Gastrocnemius medialis (tissue), 4 donors: Measurements from ENCODE around the gene PCDHB9. TPM values are rescaled to one million over a fixed set of nuclear protein-coding genes. Genes with fewer than 3 reads are reported as not detected.
"Not testable (repeated sequence)": the region's sequence is repeated elsewhere in the genome, so short reads cannot be mapped to it uniquely, and the experiment has no call there.

ENCODE experiments used
- ATAC-seq, 2 donors: fragments of 150-250 bp; one replicate each; pipeline ENCODE4 v1.9.1; 2016
- DNase-seq, 2 donors: peaks; one replicate each; pipeline ENCODE4 v3.0.0-alpha.2; 2019
- H3K27ac ChIP-seq, 4 donors: fragments of 200-600 bp; sonication (generic); 1 replicate in 1 of 4; 2 replicates in 3 of 4; pipeline ENCODE4 v1.5.1; 2016 to 2018; ENCODE audit warnings: mild to moderate bottlenecking in 2 of 4, moderate library complexity in 1 of 4
- H3K27me3 ChIP-seq, 3 donors: fragments of 200-600 bp; sonication (generic) in 2 of 3; 1 replicate in 1 of 3; 2 replicates in 2 of 3; pipeline versions ENCODE4 v1.5.1 to v1.6.0; 2016 to 2019; ENCODE audit warnings: mild to moderate bottlenecking in 1 of 3, moderate library complexity in 1 of 3
- H3K36me3 ChIP-seq, 2 donors: fragments of 200-600 bp; sonication (generic) in 1 of 2; one replicate each; pipeline ENCODE4 v1.5.1; 2017 to 2018
- H3K4me1 ChIP-seq, 2 donors: fragments of 200-600 bp; sonication (generic) in 1 of 2; one replicate each; pipeline ENCODE4 v1.5.1; 2016 to 2017; ENCODE audit warnings: mild to moderate bottlenecking in 2 of 2
- H3K4me3 ChIP-seq, 4 donors: fragments of 200-600 bp; sonication (generic) in 3 of 4; 1 replicate in 1 of 4; 2 replicates in 3 of 4; pipeline ENCODE4 v1.5.1; 2016 to 2019; ENCODE audit warnings: mild to moderate bottlenecking in 2 of 4
- H3K9me3 ChIP-seq, 3 donors: fragments of 200-600 bp; sonication (generic) in 2 of 3; 1 replicate in 1 of 3; 2 replicates in 2 of 3; pipeline ENCODE4 v1.5.1; 2016 to 2019
- POLR2A ChIP-seq, 2 donors: fragments of 450-650 bp; IDR thresholded peaks; one replicate each; pipeline ENCODE4 v1.6.1; 2017; ENCODE audit warnings: antibody characterized with exemption in 2 of 2, mild to moderate bottlenecking in 2 of 2, moderate library complexity in 2 of 2
- in situ Hi-C, 4 donors: fragments of 200-750 bp; cut with MboI; loops; one replicate each; pipeline versions ENCODE4 v1.15.0 to v1.8.0; 2017; ENCODE audit warnings: low sequenced_read_pairs in 4 of 4
- intact Hi-C: fragments of 100-400 bp; cut with DNase I; formaldehyde crosslinking; loops from one replicate; pipeline ENCODE4 v1.15.1; 2023; ENCODE audit warnings: low total_unique reads
- total RNA-seq, 4 donors: library from RNA; depleted of rRNA; stranded (reverse); fragments of >200 nt; gene quantifications; one replicate each; pipeline versions ENCODE4 v1.1.0 to v1.2.3, GENCODE V29; 2016
- TF ChIP-seq, protein P1 (sequence below), 5 experiments: fragments of 450-650 bp in 3 of 5; fragments of 200-600 bp in 2 of 5; sonication (generic) in 2 of 5; IDR thresholded peaks in 4 of 5; conservative IDR thresholded peaks in 1 of 5; 1 replicate in 4 of 5; 2 replicates in 1 of 5; pipeline ENCODE4 v1.5.1; 2016 to 2019; ENCODE audit warnings: antibody characterized with exemption in 5 of 5, mild to moderate bottlenecking in 3 of 5, moderate library complexity in 3 of 5

The PCDHB9 gene
- total RNA-seq, 4 donors from 2014 or later, result 0.15 to 3.0 (median 0.71) TPM

DNA sequence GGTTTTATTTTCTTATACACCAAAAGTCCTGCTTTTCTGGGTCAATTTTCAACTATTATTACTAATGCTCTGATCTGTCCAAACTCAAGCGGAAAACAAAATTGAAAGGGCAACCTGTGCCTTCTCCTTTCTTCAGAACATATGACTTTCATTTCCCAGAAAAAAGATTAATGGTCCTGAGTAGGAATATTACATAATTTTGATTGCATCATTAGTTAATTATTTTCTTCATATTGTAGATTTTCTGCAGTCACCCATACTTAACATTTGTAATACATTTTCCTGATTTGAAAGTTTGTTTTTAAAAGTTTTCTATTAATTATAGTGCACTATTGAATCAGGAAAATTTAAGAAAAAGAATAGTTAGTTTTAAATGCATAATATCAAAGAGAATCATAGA is 11.0 kb upstream of the PCDHB9 start:
- Histone ChIP-seq H3K9me3 (peaks cover 0 to 22% (median 13%) of the 10 kb centered on the region in 3 donors), H3K4me3 (no peak overlapping the region), H3K36me3 (no peaks in the 10 kb centered on the region), H3K4me1 (no peaks in the 10 kb centered on the region), H3K27me3 (peaks cover 5 to 50% (median 25%) of the 10 kb centered on the region in 3 donors), H3K27ac (no peak overlapping the region)
- TF ChIP-seq POLR2A (IDR thresholded peaks at IDR 0.05), result no peak
- TF ChIP-seq, protein P1, sequence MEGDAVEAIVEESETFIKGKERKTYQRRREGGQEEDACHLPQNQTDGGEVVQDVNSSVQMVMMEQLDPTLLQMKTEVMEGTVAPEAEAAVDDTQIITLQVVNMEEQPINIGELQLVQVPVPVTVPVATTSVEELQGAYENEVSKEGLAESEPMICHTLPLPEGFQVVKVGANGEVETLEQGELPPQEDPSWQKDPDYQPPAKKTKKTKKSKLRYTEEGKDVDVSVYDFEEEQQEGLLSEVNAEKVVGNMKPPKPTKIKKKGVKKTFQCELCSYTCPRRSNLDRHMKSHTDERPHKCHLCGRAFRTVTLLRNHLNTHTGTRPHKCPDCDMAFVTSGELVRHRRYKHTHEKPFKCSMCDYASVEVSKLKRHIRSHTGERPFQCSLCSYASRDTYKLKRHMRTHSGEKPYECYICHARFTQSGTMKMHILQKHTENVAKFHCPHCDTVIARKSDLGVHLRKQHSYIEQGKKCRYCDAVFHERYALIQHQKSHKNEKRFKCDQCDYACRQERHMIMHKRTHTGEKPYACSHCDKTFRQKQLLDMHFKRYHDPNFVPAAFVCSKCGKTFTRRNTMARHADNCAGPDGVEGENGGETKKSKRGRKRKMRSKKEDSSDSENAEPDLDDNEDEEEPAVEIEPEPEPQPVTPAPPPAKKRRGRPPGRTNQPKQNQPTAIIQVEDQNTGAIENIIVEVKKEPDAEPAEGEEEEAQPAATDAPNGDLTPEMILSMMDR (IDR thresholded peaks at IDR 0.05 in 4 of 5, conservative IDR thresholded peaks at IDR 0.05 in 1 of 5), result no peak
- intact Hi-C loops (no loop called here), in situ Hi-C loops (no loop called here)
- DNase-seq (no peak), ATAC-seq (no peak)

DNA sequence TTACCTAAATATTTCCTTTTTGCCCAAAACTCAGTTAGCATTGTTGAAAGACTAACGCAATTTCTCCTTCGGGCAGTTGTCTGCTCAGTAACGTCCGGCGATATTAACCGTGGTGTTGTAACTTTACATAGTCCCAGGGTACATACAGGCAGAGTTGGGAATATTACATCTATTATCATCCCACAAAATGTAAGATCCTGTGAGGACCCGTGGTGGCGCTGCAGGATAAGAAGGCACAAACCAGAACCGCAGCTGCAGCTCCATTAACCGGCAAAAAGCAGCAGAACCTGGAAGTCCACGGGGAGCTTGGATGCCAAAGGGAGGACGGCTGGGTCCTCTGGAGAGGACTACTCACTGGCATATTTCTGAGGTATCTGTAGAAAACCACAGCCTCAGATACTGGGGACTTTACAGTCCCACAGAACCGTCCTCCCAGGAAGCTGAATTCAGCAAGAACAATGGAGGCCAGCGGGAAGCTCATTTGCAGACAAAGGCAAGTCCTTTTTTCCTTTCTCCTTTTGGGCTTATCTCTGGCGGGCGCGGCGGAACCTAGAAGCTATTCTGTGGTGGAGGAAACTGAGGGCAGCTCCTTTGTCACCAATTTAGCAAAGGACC is 9.3 kb upstream of the PCDHB9 start, which contains the start of gene PCDHB8:
Gene PCDHB8, plus strand, starts transcription at position 214 of the 615 bp plus-strand sequence. Its CDS starts 245 bp downstream, at position 459.
- in situ Hi-C loops, H3K4me1 ChIP-seq, H3K27ac ChIP-seq, DNase-seq, intact Hi-C loops, ATAC-seq, H3K36me3 ChIP-seq, H3K4me3 ChIP-seq: not testable (repeated sequence)
- peaks cover 5 to 50% (median 25%) of the 10 kb centered on the region in 3 donors for H3K27me3 ChIP-seq
- peaks cover 0 to 22% (median 13%) of the 10 kb centered on the region in 3 donors for H3K9me3 ChIP-seq

DNA sequence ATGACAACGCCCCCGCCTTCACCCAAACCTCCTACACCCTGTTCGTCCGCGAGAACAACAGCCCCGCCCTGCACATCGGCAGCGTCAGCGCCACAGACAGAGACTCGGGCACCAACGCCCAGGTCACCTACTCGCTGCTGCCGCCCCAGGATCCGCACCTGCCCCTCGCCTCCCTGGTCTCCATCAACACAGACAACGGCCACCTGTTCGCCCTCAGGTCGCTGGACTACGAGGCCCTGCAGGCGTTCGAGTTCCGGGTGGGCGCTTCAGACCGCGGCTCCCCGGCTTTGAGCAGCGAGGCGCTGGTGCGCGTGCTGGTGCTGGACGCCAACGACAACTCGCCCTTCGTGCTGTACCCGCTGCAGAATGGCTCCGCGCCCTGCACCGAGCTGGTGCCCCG is 7.6 kb upstream of the PCDHB9 start:
- DNase-seq, H3K4me1 ChIP-seq, in situ Hi-C loops, ATAC-seq, intact Hi-C loops, H3K27ac ChIP-seq, H3K4me3 ChIP-seq, H3K36me3 ChIP-seq: not testable (repeated sequence)
- Histone ChIP-seq H3K9me3 (peaks cover 0 to 18% (median 17%) of the 10 kb centered on the region in 3 donors), H3K27me3 (peaks cover 5 to 50% (median 25%) of the 10 kb centered on the region in 3 donors)

DNA sequence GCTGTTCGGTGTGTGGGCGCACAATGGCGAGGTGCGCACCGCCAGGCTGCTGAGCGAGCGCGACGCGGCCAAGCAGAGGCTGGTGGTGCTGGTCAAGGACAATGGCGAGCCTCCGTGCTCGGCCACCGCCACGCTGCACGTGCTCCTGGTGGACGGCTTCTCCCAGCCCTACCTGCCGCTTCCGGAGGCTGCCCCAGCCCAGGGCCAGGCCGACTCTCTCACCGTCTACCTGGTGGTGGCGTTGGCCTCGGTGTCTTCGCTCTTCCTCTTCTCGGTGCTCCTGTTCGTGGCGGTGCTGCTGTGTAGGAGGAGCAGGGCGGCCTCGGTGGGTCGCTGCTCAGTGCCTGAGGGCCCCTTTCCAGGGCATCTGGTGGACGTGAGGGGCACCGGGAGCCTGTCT is 7.1 kb upstream of the PCDHB9 start:
- H3K36me3 ChIP-seq, ATAC-seq, H3K4me1 ChIP-seq, H3K27ac ChIP-seq, in situ Hi-C loops, intact Hi-C loops, H3K4me3 ChIP-seq, DNase-seq: not testable (repeated sequence)
- Histone ChIP-seq H3K27me3 (peaks cover 2 to 50% (median 27%) of the 10 kb centered on the region in 3 donors), H3K9me3 (peaks cover 0 to 17% (median 15%) of the 10 kb centered on the region in 3 donors)

DNA sequence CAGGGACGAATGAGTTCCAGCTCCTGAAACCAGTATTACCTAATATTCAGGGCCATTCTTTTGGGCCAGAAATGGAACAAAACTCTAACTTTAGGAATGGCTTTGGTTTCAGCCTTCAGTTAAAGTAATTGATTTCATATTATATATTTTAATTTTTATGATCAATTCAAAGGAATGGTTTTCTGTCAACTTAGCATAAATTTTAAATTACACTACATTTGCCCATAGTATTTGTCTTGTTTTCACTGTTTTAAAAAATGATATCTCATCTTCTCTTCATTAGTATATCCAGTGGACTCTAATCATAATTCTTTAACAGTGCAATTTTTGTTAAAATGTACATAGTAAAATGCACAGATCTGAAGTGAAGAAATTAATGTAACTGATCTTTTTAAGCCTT is 6.6 kb upstream of the PCDHB9 start:
- ATAC-seq, result no peak
- intact Hi-C loops (no loop called here), in situ Hi-C loops (no loop called here)

DNA sequence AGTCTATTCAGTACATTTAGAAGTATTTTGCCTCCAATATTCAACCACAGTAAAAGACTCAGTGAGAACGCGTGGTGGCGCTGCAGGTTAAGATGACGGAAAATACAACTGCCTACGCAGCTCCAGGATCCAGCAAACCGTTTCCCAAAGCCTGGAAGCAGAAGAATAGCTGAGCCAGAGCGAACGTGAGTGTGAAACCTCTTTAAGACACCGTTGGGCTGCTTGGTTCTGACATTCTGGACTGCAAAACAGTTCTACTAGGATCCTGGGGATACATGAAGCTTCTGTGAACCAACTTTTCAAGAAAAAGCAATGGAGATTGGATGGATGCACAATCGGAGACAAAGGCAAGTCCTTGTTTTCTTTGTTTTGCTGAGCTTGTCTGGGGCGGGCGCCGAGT is 4.7 kb upstream of the PCDHB9 start, which contains the start of gene PCDHB16:
Gene PCDHB16, plus strand, starts transcription at position 140 of the 400 bp plus-strand sequence. Its CDS starts 173 bp downstream, at position 313.
- no peaks in the 10 kb centered on the region for H3K4me1 ChIP-seq
- peaks cover 0 to 33% (median 14%) of the 10 kb centered on the region in 3 donors for H3K27me3 ChIP-seq
- TF ChIP-seq, protein P1 (IDR thresholded peaks at IDR 0.05 in 4 of 5, conservative IDR thresholded peaks at IDR 0.05 in 1 of 5), result peak in 1 of 5 experiments; percentile 25
- no peak for TF ChIP-seq POLR2A (IDR thresholded peaks at IDR 0.05)
- no peaks in the 10 kb centered on the region for H3K36me3 ChIP-seq
- in situ Hi-C loops (no loop called here), intact Hi-C loops (no loop called here)
- peaks cover 5 to 10% (median 7%) of the 10 kb centered on the region in 3 donors for H3K9me3 ChIP-seq
- H3K27ac ChIP-seq, result peak within 1 kb of the TSS in 1 of 4 donors; percentile 25
- peak within 1 kb of the TSS; percentile 35 to 45 (median 38) for H3K4me3 ChIP-seq
- DNase-seq (no peak), ATAC-seq (peak in 1 of 2 donors; percentile 27)

More for the DNA sequence above, 6.6 kb upstream of the PCDHB9 start:
- TF ChIP-seq, protein P1 (IDR thresholded peaks at IDR 0.05 in 4 of 5, conservative IDR thresholded peaks at IDR 0.05 in 1 of 5), result no peak
- TF ChIP-seq POLR2A (IDR thresholded peaks at IDR 0.05), result no peak
- Histone ChIP-seq H3K27me3 (peaks cover 0 to 48% (median 26%) of the 10 kb centered on the region in 3 donors), H3K4me3 (no peak overlapping the region), H3K27ac (no peak overlapping the region), H3K36me3 (no peaks in the 10 kb centered on the region), H3K9me3 (peaks cover 0 to 17% (median 11%) of the 10 kb centered on the region in 3 donors), H3K4me1 (no peaks in the 10 kb centered on the region)
- DNase-seq, result no peak

DNA sequence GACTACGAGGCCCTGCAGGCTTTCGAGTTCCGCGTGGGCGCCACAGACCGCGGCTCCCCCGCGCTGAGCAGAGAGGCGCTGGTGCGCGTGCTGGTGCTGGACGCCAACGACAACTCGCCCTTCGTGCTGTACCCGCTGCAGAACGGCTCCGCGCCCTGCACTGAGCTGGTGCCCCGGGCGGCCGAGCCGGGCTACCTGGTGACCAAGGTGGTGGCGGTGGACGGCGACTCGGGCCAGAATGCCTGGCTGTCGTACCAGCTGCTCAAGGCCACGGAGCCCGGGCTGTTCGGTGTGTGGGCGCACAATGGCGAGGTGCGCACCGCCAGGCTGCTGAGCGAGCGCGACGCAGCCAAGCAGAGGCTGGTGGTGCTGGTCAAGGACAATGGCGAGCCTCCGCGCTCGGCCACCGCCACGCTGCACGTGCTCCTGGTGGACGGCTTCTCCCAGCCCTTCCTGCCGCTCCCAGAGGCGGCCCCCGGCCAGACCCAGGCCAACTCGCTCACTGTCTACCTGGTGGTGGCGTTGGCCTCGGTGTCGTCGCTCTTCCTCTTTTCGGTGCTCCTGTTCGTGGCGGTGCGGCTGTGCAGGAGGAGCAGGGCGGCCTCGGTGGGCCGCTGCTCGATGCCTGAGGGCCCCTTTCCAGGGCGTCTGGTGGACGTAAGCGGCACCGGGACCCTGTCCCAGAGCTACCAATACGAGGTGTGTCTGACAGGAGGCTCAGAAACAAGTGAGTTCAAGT is 2.7 kb upstream of the PCDHB9 start:
- DNase-seq, in situ Hi-C loops, H3K27ac ChIP-seq, H3K36me3 ChIP-seq, intact Hi-C loops, ATAC-seq, H3K9me3 ChIP-seq, H3K4me1 ChIP-seq: not testable (repeated sequence)
- peaks cover 0 to 16% (median 6%) of the 10 kb centered on the region in 3 donors for H3K27me3 ChIP-seq
- peak overlapping the region in 1 of 4 donors; percentile 31 for H3K4me3 ChIP-seq

DNA sequence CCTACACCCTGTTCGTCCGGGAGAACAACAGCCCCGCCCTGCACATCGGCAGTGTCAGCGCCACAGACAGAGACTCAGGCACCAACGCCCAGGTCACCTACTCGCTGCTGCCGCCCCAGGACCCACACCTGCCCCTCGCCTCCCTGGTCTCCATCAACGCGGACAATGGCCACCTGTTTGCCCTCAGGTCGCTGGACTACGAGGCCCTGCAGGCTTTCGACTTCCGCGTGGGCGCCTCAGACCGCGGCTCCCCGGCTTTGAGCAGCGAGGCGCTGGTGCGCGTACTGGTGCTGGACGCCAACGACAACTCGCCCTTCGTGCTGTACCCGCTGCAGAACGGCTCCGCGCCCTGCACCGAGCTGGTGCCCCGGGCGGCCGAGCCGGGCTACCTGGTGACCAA is 1.7 kb downstream of the PCDHB9 start:
- peaks cover 0 to 11% (median 3%) of the 10 kb centered on the region in 3 donors for H3K27me3 ChIP-seq
- DNase-seq, H3K4me1 ChIP-seq, H3K27ac ChIP-seq, ATAC-seq, intact Hi-C loops, H3K9me3 ChIP-seq, in situ Hi-C loops, H3K36me3 ChIP-seq, H3K4me3 ChIP-seq: not testable (repeated sequence)
